ENCODE measurements around the gene GNG7.
"Not testable (repeated sequence)": the region's sequence is repeated elsewhere in the genome, so short reads cannot be mapped to it uniquely, and the experiment has no call there.

GNG7 gene

DNA sequence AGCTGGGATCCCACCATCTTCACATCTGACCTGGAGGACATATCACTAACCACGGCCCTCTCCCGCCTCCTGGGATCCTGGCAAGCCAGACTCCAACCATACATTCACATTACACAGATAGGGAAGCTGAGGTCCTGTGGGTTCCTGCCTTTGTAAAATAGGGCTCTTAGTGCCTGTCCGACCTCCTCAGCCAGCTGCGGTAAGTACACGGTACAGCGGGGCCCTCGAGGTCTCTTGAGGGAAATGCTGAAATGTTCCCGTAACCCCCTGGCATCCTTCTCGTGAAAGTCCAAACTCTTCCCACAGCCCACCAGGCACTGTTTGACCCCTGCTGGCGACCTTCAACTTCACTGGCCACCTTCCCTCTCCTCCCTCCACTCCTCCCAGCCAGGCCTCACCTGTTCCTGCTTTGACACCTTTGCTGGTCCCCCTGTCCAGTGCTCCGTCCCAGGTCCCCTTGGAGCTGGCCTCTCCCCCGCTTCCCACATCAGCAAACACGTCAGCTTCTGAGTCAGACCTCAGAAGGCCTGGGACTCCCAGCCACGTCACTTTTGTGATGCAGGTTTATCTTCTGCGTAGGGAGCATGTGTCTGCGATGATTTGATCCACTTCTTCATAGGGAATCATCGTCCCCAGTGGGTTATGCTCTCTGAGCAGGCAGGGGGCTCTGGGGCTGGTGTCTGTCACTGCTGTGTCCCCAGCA is 8.8 kb upstream of the GNG7 start:
- no peak for DNase-seq

DNA sequence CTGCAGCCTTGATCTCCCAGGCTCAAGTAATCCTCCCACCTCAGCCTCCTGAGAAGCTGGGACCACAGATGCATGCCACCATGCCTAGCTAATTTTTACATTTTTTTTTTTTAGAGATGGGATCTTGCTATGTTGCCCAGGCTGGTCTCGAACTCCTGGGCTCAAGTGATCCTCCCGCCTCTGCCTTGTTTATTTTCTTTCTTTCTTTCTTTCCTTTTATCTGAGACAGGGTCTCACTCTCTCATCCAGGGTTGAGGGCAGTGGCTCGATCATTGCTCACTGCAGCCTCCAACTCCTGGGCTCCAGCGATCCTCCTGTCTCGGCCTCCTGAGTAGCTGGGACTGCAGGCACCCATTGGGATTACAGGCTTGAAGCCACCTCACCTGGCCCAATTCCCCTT is 3.8 kb upstream of the GNG7 start:
- no peak for DNase-seq

DNA sequence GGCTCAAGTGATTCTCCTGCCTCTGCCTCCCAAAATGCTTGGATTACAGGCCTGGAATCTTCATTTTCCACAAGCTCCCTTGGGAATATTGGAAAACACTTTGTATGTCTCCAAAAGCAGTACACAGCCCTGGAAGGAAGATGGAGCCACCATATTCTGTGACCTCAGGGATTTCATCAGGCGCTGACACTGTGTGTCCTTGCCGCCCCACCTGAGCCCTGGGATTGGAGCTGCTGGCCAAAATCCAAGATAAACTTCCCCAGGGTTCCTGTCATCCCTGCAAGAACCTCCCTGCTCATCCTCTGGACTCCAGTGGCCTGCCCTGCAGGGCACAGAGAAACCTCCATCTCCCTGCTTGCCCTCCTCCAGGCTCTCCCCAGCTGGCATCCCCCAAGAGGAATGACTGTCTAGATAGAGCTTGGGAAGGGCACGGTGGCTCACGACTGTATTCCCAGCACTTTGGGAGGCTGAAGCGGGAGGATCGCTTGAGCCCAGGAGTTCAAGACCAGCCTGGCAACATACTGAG is 1.3 kb upstream of the GNG7 start:
- DNase-seq, result peak in 1 of 2 experiments; percentile 11

DNA sequence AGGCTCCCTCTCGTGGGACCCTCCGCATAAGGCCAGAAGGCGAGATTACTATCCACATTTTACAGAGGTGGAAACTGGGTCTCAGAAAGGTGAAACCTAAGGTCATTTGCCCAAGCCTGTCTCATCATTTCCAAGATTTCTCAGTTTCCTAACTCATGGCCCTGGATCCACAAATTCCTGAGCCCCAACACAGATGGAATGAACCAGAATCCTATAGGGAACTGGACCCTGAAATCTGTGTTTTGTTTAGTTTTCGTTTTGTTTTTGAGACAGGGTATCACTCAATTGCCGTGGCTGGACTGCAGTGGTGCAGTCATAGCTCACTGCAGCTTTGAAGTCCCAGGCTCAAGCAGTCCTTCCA is 563 bp upstream of the GNG7 start:
- no peak for DNase-seq

DNA sequence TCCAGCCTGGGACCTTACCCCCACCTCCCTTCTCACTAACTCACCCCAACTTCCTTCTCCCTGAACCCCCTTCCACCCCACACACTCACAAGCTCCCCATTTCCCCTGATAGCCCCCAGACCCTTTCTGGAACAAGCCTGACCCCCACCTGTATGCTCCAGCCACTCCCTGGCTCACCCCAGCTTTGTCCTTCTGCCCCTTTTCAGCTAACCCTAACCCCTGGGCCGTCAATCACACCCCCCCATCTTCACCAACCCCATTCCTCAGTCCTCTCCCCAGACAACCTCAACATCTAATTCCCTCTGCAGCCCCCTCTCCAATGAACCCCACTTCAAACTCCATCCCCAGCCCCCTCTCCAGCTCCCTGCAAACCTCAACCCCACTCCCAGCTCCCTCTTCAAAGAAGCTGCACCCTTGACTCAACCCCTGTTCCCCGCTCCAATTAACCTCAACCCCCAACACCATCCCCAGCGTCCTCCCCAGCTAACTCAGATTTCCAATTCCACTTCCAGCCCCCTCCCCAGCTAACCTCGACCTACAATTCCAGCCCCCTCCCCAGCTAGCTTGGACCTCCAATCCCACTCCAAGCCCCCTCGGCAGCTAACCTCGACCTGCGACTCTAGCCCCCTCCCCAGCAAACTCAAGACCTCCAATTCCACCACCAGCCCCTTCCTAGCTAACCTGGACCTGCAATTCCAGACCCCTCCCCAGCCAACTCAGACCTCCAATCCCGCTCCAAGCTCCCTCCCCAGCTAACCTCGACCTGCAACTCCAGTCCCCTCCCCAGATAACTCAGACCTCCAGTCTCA is 929 bp downstream of the GNG7 start:
- DNase-seq, result no peak

DNA sequence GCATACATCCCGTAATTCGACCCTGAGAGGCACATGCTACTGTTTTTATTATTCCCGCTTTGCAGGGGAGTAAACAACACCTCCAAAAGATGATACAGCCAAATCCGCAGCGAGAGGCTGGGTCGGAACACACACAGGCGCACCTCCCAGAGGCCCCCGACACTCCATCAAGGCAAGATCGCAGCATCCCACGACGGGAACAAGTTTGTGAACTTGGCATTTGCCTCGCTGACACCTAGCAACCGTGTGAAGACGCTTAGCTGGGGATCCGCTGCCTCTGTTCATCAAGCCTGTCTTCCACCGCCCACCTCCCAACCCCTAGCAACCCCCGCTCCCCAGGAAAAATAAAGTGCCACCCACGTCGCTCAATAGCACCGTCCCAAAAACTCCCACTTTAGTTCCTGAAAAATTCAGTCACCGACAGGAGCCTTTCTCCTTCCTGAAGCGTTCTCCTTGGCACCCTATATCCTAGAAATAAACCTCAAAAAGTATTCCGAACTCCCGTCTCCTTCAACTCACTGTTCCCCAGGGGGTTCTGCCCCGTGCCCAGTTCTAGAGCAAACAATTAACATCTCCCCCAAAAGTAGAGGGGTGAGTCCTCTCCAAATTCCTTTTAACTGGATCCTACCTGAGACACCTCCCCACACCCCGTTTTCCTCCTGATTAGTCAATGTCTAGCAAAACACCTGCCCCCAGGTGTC is 1.7 kb downstream of the GNG7 start:
- DNase-seq, result no peak

GRCh38 chr19:2699413-2700140 is 2.9 kb downstream of the GNG7 start:
- no peak for DNase-seq

GRCh38 chr19:2694196-2694595 is 8.3 kb downstream of the GNG7 start:
- DNase-seq, result no peak

GRCh38 chr19:2693492-2694160 is 8.9 kb downstream of the GNG7 start:
- DNase-seq, result no peak

- no peak for DNase-seq
Observed at GRCh38 chr19:2691951-2692350, 10.5 kb downstream of the GNG7 start.

DNA sequence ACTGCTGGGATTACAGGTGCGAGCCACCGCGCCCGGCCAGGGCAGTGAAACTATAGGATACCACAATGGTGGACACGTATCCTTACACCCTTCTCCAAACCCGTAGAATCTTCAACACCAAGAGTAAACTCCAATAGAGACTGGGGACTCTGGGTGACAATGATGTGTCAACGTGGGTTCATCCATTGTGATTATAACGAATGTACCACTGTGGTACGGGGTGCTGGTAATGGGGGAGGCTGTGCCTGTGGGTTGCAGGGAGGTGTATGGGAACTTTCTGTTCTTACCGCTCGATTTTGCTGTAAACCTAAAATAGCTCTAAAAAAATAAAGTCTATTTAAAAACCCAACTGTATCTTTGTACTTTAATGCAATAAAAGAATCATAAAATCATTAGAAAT is 11.6 kb downstream of the GNG7 start:
- DNase-seq, result no peak

- DNase-seq, result no peak
Observed at GRCh38 chr19:2686360-2686759, 16.1 kb downstream of the GNG7 start.

DNA sequence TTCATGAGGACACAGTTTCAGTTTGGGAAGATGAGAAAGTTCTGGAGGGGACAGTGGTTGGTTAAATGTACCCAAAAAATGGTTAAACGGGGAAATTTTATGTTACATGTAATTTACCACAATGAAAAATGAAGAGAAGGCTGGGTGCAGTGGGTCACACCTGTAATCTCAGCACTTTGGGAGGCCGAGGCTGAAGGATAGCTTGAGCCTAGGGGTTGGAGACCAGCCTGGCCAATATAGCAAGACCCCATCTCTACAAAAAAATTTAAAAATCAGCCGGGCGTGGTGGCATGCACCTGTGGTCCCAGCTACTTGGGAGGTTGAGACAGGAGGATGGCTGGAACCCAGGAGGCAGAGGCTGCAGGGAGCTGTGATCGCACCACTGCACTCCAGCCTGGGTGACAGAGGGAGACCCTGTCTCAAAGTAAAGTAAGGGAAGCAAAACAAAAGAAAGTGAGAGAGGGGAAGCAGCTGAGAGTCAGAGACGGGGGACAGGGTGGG is 17.2 kb downstream of the GNG7 start:
- DNase-seq, result no peak

DNA sequence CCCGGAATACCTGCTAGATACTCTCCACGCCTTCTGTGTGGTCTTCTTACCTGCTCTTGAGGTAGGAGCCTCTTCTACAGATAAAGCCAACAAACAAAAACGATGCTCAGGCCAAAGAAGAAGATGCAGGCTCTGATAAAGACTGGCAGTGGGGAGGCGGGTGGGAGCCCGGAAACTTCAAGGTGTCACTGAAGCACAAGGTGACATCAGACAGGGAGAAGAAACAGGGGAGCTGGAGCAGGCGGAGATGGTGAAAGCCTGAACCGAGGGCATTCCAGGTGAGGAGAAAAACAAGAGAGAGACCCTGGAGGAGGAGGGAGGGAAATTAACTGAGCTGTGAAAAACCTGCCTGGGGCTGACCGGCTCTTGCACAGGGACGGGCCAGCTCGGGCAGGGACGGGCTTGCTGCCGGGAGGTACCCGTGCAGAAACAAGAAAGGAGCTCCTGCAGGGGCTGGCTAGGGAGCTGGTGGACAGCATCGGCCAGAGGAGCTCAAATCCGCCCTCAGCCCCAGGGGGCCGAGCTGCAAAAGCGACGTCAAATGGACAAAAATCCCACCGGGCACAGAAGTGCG is 19.0 kb downstream of the GNG7 start:
- no peak for DNase-seq

- DNase-seq, result no peak
Observed at GRCh38 chr19:2680808-2681207, 21.7 kb downstream of the GNG7 start.

DNA sequence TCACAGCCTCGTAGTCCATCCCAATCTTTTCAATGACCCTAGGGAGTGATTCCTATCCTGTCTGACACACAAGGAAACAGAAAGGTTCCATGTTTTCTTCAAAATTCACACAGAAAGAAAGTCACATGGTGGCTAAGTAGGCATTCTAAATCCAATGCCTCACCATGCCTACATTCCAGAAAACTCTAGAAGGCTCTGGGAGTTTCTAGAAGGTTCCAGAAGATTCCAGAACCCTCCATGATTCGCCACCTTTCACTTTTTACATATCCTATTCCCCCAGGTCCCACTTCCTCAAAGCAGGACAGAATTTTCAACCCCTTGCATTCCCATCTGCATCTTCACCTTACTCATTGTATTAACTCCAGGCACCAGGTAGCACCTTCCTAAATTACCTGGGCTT is 23.1 kb downstream of the GNG7 start:
- DNase-seq, result no peak

DNA sequence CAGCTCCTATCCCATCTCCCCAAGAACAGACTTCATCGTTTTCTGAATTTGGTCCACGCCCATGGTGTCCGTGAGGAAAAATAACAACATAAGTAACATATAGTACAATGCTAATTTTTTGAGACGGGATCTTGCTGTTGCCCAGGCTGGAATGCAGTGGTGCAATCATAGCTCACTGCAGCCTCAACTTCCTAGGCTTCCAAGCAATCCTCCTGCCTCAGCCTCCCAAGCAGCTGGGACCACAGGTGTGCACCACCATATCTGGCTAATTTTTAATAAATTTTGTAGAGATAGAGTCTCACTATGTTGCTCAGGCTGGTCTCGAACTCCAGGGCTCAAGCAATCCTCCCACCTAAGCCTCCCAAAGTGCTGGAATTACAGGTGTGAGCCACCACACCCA is 23.5 kb downstream of the GNG7 start:
- not testable (repeated sequence) for DNase-seq

- no peak for DNase-seq
Observed at GRCh38 chr19:2678044-2678671, 24.3 kb downstream of the GNG7 start.

GRCh38 chr19:2676823-2677222 is 25.7 kb downstream of the GNG7 start:
- no peak for DNase-seq

DNA sequence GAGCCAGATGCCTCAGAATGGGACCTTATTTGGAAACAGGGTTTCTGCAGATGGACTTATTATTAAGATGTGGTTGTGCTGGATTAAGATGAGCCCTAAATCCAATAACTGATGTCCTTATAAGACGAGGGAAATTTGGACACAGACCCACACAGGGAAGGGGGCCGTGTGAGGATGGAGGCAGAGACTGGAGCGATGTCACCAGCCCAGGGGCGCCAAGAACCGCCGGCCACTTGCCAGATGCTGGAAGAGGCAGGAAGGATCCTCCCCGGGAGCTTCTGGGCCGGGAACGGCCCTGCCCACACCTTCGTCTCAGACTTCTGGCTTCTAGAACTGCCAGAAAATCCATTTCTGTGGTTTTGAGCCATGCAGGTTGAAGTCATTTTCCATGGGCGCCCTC is 26.6 kb downstream of the GNG7 start:
- DNase-seq, result no peak

GRCh38 chr19:2670217-2670616 is 32.3 kb downstream of the GNG7 start:
- no peak for DNase-seq
